ENCODE results near the gene SLC10A7.

DNA sequence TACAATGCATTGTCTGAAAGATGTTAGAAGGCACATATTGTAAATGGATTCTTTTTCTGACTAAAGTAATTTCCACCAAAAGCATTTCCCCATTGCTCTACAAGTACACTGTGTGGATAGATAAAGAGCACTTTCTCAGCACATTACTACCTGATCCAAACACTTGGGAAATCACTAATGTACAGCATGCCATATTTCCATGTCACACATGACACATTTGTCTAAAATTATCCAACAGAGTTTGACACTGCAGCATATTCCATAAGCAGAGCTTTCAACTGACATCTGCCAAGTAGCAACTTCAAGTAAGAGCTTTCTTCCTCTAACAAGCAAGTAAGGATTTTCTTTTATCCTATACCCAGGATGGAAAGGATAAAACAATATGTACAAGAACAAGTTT, 257.9 kb downstream of the SLC10A7 start:
- TF ChIP-seq CTCF (conservative IDR thresholded peaks at IDR 0.05; ENCODE audit: low read depth in 2 of 2) (no peak), REST (IDR thresholded peaks at IDR 0.05; ENCODE audit: unreplicated experiment) (no peak), POLR2AphosphoS5 (IDR thresholded peaks at IDR 0.05; ENCODE audit: low read depth) (no peak), EZH2 (IDR thresholded peaks at IDR 0.05; ENCODE audit: low read depth, unreplicated experiment) (no peak)

Data from GM23338 (cell line).